H1 (cell line): ENCODE results near the gene KSR2. TPM values are rescaled to one million over a fixed set of nuclear protein-coding genes. Genes with fewer than 3 reads are reported as not detected.

Experiments
- CBX8 ChIP-seq: fragments of 300-800, 300-1000 bp; sonication (generic); IDR thresholded peaks from 2 replicates; pipeline ENCODE4 v1.7.1; 2016; ENCODE audit warnings: low read depth, low read length, borderline replicate concordance
- HDAC6 ChIP-seq: IDR thresholded peaks from one replicate; pipeline ENCODE4 v1.7.1; 2012; ENCODE audit warnings: low read depth, mild to moderate bottlenecking, inconsistent platforms, low read length, moderate library complexity
- POLR2AphosphoS5 ChIP-seq: IDR thresholded peaks from 2 replicates; pipeline ENCODE4 v1.6.1; 2011; ENCODE audit warnings: low read depth, low read length
- RAD21 ChIP-seq, 2 experiments: IDR thresholded peaks in 1 of 2; conservative IDR thresholded peaks in 1 of 2; 2 replicates each; pipeline ENCODE4 v1.6.1; 2011; ENCODE audit warnings: low read depth in 2 of 2, low read length in 2 of 2, improper control_type of control experiment in 1 of 2, inconsistent platforms in 1 of 2, mild to moderate bottlenecking in 1 of 2, moderate library complexity in 1 of 2
- SAP30 ChIP-seq: fragments of 300-600 bp; sonication (generic); IDR thresholded peaks from 2 replicates; pipeline ENCODE4 v1.7.1; 2012; ENCODE audit warnings: low read length, moderate library complexity, mild to moderate bottlenecking, inconsistent platforms; ENCODE audit not compliant: insufficient read depth, insufficient replicate concordance
- polyA plus RNA-seq, 7 experiments: library from polyadenylated mRNA; depleted of rRNA in 3 of 7; stranded (reverse) in 5 of 7; unstranded in 2 of 7; fragments of >200 nt in 5 of 7; fragments of 200-250 nt in 2 of 7; gene quantifications; 1 replicate in 5 of 7; 2 replicates in 1 of 7; 4 replicates in 1 of 7; pipeline versions ENCODE4 v1.2.1 to v1.2.3, GENCODE V29; 2011 to 2013; ENCODE audit warnings: missing spikeins in 2 of 7, mixed read lengths in 2 of 7
- total RNA-seq: library from RNA; stranded (reverse); fragmentation: NEBNext Ultra II Directional; extraction: Animal tissue kit (Norgen Biotek cat#: 25700); gene quantifications from 2 replicates; pipeline ENCODE4 v1.2.1, GENCODE V29; 2021

KSR2 gene
- total and polyA plus RNA-seq, 2 of the 8 experiments (the other 6 are each of a cell fraction or from before 2014, with no cell fraction given) = 0.74 to 2.2 TPM

GRCh38 chr12:117404940-117405339, 563.9 kb downstream of the KSR2 start (continued):
- TF ChIP-seq RAD21 (IDR thresholded peaks at IDR 0.05 in 1 of 2, conservative IDR thresholded peaks at IDR 0.05 in 1 of 2; ENCODE audit: low read depth in 2 of 2, low read length in 2 of 2) = no peak
- no peak for TF ChIP-seq HDAC6
- TF ChIP-seq POLR2AphosphoS5 = no peak
- TF ChIP-seq SAP30 = no peak
- TF ChIP-seq CBX8 = no peak
